SU-DHL-6 (cell line): Measurements from ENCODE around the gene ZNF345.

ENCODE experiments used
- EZH2phosphoT487 ChIP-seq: fragments of 200-600 bp; sonication (generic), shearing (Covaris generic); conservative IDR thresholded peaks from 2 replicates; pipeline ENCODE4 v1.6.1; 2018; ENCODE audit warnings: mild to moderate bottlenecking, antibody characterized with exemption, low read length, moderate library complexity, mixed read lengths
- TF ChIP-seq, protein P1 (sequence below): fragments of 200-600 bp; sonication (generic); IDR thresholded peaks from one replicate; pipeline ENCODE4 v1.5.1; 2017; ENCODE audit warnings: antibody characterized with exemption, mild to moderate bottlenecking, low read length, moderate library complexity; ENCODE audit not compliant: insufficient read depth, poor library complexity, severe bottlenecking

DNA sequence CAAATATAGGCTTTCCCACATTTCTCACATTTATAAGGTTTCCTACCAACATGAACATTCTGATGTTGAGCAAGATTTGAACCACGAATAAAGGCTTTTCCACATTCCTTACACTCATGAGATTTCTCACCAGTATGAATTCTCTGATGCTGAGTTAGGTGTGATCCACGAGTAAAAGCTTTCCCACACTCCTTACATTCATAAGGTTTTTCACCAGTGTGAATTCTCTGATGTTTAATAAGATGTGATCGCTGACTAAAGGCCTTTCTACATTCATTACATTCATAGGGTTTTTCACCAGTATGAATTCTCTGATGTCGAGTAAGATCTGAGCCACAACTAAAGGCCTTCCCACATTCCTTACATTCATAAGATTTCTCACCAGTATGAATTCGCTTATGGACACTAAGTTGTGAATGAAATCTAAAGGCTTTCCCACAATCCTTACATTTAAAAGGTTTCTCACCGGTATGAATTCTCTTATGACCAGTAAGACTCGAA is 31.5 kb upstream of the ZNF345 start:
- TF ChIP-seq, protein P1, sequence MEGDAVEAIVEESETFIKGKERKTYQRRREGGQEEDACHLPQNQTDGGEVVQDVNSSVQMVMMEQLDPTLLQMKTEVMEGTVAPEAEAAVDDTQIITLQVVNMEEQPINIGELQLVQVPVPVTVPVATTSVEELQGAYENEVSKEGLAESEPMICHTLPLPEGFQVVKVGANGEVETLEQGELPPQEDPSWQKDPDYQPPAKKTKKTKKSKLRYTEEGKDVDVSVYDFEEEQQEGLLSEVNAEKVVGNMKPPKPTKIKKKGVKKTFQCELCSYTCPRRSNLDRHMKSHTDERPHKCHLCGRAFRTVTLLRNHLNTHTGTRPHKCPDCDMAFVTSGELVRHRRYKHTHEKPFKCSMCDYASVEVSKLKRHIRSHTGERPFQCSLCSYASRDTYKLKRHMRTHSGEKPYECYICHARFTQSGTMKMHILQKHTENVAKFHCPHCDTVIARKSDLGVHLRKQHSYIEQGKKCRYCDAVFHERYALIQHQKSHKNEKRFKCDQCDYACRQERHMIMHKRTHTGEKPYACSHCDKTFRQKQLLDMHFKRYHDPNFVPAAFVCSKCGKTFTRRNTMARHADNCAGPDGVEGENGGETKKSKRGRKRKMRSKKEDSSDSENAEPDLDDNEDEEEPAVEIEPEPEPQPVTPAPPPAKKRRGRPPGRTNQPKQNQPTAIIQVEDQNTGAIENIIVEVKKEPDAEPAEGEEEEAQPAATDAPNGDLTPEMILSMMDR = no peak
- no peak for TF ChIP-seq EZH2phosphoT487
